MM.1S (cell line): ENCODE measurements around the gene FAM83B.

ENCODE experiments used
- CTCF ChIP-seq: fragments of 300-600 bp; sonication (generic); IDR thresholded peaks from 2 replicates; pipeline ENCODE4 v1.5.1; 2016; ENCODE audit warnings: antibody characterized with exemption, low read length, mixed read lengths
- EZH2 ChIP-seq: fragments of 300-600 bp; sonication (generic); optimal IDR thresholded peaks from 2 replicates; pipeline ENCODE3; 2017; ENCODE audit warnings: low read depth, mild to moderate bottlenecking, antibody characterized with exemption, low read length, mixed read lengths

GRCh38 chr6:54971825-54972224 is 125.3 kb downstream of the FAM83B start:
- TF ChIP-seq CTCF (no peak), EZH2 (no peak)
